Lower leg skin (tissue), 4 donors: Measurements from ENCODE around the gene TMEM196. TPM values are rescaled to one million over a fixed set of nuclear protein-coding genes. Genes with fewer than 3 reads are reported as not detected.

Experiments used
- DNase-seq, 2 donors: peaks; one replicate each; pipeline ENCODE4 v3.0.0-alpha.2; 2019; ENCODE audit warnings: low spot score in 2 of 2
- H3K4me3 ChIP-seq: fragments of 200-600 bp; sonication (generic); 2 replicates; pipeline ENCODE4 v1.5.1; 2017; ENCODE audit warnings: mild to moderate bottlenecking, low read depth; ENCODE audit not compliant: poor library complexity, severe bottlenecking
- CTCF ChIP-seq, 3 donors: fragments of 450-650 bp; IDR thresholded peaks; one replicate each; pipeline ENCODE4 v1.5.1; 2016; ENCODE audit warnings: antibody characterized with exemption in 3 of 3, mild to moderate bottlenecking in 3 of 3, moderate library complexity in 2 of 3
- POLR2A ChIP-seq, 2 donors: fragments of 450-650 bp; IDR thresholded peaks; one replicate each; pipeline ENCODE4 v1.6.1; 2016 to 2017; ENCODE audit warnings: antibody characterized with exemption in 2 of 2, mild to moderate bottlenecking in 1 of 2, moderate library complexity in 1 of 2
- WGBS, 2 donors: methylation state at CpG; one replicate each; pipeline ENCODE4 v1.1.5; 2018; 5-methylcytosine and 5-hydroxymethylcytosine counted together
- intact Hi-C: fragments of 100-400 bp; cut with DNase I; formaldehyde crosslinking; loops from one replicate; pipeline ENCODE4 v1.15.0; 2023; ENCODE audit warnings: low total_unique reads
- total RNA-seq, 4 donors: library from RNA; depleted of rRNA; stranded (reverse); fragments of >200 nt; gene quantifications; one replicate each; pipeline ENCODE4 v1.1.0, GENCODE V29; 2016

The TMEM196 gene
- total RNA-seq, 4 donors from 2014 or later = not detected

GRCh38 chr7:19798986-19799385, 25.6 kb upstream of the TMEM196 start:
- WGBS, 2 donors = 54 to 61% methylated on average over 3 of the region's 3 CpGs
- intact Hi-C loops = no loop called here
- no peak for TF ChIP-seq POLR2A (IDR thresholded peaks at IDR 0.05)
- TF ChIP-seq CTCF (IDR thresholded peaks at IDR 0.05) = no peak
- no peak for DNase-seq
- H3K4me3 ChIP-seq = no peak overlapping the region

GRCh38 chr7:19783541-19783940, 10.1 kb upstream of the TMEM196 start:
- intact Hi-C loops = no loop called here
- TF ChIP-seq POLR2A (IDR thresholded peaks at IDR 0.05) = no peak
- TF ChIP-seq CTCF (IDR thresholded peaks at IDR 0.05) = no peak
- no peak overlapping the region for H3K4me3 ChIP-seq
- DNase-seq = no peak

DNA sequence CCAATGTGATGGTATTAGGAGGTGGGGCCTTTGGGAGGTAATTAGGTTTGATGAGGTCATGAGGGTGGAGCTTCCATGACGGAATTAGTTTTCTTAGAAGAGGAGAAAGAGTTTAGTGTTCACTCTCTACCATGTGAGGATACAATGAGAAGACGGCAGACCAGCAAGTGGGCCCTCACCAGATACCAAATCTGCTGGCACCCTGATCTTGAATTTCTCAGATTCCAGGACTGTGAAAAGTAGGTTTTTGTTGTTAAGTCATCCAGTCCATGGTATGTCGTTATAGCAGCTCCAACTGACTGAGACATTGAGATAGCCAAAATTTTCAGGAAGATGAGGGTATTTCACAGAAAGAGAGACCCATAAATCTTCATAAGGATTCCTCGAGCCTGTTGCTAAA, 3.6 kb upstream of the TMEM196 start:
- no peak for TF ChIP-seq POLR2A (IDR thresholded peaks at IDR 0.05)
- no peak for TF ChIP-seq CTCF (IDR thresholded peaks at IDR 0.05)
- no peak for DNase-seq
- H3K4me3 ChIP-seq = no peak overlapping the region
- intact Hi-C loops = no loop called here
- 57 to 64% methylated on average over 4 of the region's 4 CpGs for WGBS, 2 donors

GRCh38 chr7:19775578-19775977, 2.2 kb upstream of the TMEM196 start:
- 60 to 63% methylated on average over 1 of the region's 1 CpG for WGBS, 2 donors
- intact Hi-C loops = no loop called here
- no peak for DNase-seq
- H3K4me3 ChIP-seq = no peak overlapping the region
- no peak for TF ChIP-seq POLR2A (IDR thresholded peaks at IDR 0.05)
- TF ChIP-seq CTCF (IDR thresholded peaks at IDR 0.05) = no peak

- H3K4me3 ChIP-seq = no peak overlapping the region
- DNase-seq = no peak
- 6% methylated on average over 17 of the region's 17 CpGs for WGBS, 2 donors
- TF ChIP-seq CTCF (IDR thresholded peaks at IDR 0.05) (no peak), POLR2A (IDR thresholded peaks at IDR 0.05) (no peak)
- intact Hi-C loops = no loop called here
Measured at GRCh38 chr7:19772306-19772705, 1.1 kb downstream of the TMEM196 start.

DNA sequence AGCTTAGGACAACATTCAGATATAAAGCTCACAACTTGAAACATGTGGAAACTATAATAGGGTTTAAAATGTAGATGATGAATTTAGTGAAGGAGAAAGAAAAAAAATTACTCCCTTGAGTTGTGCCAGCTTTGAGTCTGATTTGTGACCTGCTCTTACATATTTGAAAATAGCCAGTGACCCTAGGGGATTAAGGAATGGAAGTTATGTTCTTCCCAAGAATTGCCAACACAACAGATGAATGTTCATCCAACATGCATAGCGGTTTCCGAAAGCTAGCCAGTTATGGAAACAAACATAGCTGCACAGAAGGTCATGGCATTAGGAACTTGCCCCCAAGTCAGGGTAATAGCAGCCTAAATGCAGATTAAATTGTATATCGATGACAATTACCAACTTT, 10.8 kb downstream of the TMEM196 start:
- 69 to 81% methylated on average over 3 of the region's 3 CpGs for WGBS, 2 donors
- no peak overlapping the region for H3K4me3 ChIP-seq
- TF ChIP-seq POLR2A (IDR thresholded peaks at IDR 0.05) (no peak), CTCF (IDR thresholded peaks at IDR 0.05) (no peak)
- DNase-seq = no peak
- intact Hi-C loops = no loop called here
